HG03520 (cell line): ENCODE measurements around the gene PPAN.

ENCODE experiments used
- ATAC-seq: cut with Tn5 transposase; IDR thresholded peaks from one replicate; pipeline ENCODE4 v1.9.1; 2021; ENCODE audit warnings: mild to moderate bottlenecking, moderate library complexity; ENCODE audit not compliant: unreplicated experiment

The PPAN gene

DNA sequence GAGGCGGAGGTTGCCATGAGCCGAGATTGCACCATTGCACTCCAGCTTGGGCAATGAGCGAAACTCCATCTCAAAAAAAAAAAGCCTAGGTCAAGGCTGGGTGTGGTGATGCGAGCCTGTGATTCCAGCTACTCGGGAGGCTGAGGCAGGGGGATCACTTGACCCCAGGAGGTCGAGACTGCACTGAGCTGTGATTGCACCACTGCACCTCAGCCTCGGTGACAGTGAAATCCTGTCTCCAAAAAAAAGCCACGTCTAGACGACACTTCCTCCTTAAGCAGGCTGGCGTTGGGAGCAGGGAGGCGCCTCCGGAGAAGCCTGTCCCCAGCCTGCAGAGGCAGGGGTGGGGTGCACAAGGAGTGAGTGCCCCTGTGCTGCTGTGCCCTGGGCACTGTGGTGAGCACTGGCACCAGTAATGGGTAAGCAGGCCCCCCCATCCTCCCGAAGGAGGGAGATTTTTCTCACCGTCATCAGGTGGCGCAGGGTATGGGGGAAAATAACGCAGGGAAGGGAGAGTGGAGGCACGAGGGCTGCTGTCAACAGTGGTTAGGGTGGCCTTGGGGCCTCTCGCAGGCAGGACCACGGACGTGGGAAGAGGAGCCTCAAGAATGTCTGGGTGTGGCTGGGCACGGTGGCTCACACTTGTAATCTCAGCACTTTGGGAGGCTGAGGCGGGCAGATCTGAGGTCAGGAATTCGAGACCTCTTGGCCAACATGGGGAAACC lies 6.0 kb downstream of the PPAN start:
- ATAC-seq, result no peak

- no peak for ATAC-seq
These were observed 6.9 kb downstream of the PPAN start for GRCh38 chr19:10112895-10113591.

- no peak for ATAC-seq
These were observed 7.4 kb downstream of the PPAN start for GRCh38 chr19:10113592-10113963.

GRCh38 chr19:10113964-10114650 lies 7.9 kb downstream of the PPAN start:
- no peak for ATAC-seq

- no peak for ATAC-seq
These were observed 8.7 kb downstream of the PPAN start for GRCh38 chr19:10114651-10115391.

- ATAC-seq, result no peak
These were observed 9.4 kb downstream of the PPAN start for GRCh38 chr19:10115392-10116084.

DNA sequence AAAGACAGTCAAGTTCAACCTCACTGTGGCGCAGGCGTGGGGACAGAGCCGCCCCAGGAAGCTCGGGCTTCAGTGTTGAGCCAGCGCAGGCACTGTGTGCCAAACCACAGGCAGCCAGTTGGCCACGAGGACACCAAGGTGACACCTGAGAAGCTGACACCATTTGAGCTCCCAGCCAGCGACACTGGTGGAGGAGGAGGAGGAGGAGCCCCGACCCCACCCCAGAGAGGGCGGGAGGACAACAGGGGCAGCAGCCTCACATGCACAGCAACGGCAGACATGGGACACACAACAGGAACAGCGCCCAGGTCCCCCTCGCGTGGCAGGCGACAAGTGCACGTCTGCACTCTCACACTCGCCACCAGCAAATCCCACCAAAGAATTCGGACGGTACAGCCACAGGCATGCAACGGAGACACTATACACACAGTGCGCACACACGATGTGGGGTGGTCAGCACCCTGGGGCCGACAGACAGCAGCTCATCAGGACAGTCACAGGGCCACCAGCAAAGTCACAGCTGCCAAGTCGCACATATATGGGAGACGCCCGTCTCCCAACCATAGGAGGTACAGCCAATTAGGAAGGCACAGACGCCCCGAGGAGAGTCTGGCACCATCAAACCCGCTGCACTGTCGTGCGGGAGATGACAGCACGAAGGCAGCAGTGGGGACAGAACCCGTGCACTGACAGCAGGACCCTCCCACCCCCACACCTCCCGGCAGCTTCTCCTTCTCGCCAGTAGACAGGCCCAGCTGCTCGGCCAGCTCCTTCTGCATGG lies 10.1 kb downstream of the PPAN start:
- no peak for ATAC-seq

GRCh38 chr19:10116866-10117616 lies 10.9 kb downstream of the PPAN start:
- no peak for ATAC-seq

DNA sequence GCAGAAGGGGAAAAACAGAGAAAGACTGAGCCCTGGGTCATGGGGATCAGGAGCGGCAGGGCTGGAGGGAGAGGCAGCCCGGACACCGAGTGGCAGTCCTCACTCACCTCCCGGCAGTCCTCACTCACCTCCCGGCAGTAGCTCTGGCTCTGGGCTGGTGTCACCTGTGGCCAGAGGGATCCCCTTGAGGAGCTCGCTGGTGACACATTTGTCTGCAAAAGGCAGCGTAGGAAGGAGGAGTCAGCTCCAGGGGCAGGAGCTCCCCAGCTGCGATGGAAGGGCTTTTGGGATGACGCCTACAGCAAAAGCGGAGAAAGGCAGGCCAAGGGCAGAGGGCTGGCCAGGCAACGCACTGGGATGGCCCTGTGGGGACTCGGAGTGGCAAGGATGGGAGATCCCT lies 12.8 kb downstream of the PPAN start:
- ATAC-seq, result no peak

DNA sequence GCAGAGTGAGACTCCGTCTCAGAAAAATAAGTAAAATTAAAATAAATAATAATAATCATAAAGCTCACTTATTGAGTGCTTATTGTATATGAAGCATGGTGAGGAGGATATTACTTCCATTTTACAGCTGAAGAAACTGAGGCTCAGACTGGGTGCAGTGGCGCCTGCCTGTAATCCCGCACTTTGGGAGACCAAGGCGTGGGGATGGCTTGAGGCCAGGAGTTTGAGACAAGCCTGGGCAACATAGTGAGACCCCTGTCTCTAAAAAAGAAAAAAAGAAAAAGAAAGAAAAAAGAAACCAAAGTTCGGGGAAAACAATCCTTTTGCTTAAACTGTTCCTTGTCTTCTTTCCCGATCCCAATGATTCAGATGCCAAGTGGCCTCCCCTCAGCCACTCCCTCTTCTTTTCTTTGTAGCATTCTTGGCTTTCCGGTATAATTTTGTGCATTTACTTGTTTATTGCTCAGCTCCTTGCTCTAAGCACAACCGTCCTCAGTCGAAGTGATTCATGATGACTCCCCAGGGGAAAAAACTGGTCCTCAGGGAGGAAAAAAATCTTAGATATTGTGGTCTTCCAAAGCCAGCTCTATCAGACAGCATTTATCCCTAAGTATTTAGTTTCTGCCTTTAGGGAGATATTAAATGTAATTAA lies 14.5 kb downstream of the PPAN start:
- no peak for ATAC-seq

DNA sequence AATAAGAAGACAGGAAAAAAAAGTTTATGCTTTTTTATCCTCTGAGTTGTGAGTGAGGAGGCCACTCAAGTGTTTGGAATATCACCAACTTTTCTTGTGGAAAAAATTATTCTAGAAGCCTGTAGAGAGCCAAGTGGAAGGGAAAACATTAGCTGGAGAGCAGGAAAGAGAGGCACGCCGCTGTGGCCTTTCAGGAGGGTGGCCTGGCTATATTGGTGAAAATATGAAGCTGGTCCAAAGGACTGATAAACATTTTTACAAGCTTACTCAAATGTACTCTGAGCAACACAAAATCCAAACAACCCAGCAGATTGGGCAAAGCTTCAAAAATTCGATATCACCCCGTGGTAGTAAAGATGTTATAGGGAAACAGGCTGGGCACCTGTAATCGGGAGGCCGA lies 15.9 kb downstream of the PPAN start:
- no peak for ATAC-seq

GRCh38 chr19:10124429-10124828 lies 18.3 kb downstream of the PPAN start:
- no peak for ATAC-seq

- no peak for ATAC-seq
These were observed 20.1 kb downstream of the PPAN start for GRCh38 chr19:10126213-10126639.

- no peak for ATAC-seq
These were observed 26.7 kb downstream of the PPAN start for GRCh38 chr19:10132905-10133304.

DNA sequence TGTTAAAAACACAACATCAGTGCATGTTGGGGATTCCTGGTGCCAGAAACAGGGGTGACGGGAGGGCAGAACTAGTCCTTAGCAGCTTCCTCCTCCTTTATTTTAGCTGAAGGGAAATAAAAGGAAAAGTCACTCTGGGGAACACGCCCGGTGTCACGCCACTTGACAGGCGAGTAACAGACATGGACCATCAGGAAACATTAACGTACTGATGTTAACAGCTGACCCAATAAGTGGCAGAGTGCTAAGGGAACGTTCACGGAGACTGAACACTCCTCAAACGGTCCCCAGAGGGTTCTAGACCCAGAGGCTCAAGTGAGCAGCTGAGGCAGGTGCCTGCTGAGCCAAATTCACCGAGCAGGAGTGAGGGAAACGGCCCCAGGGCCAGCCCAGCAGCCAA lies 27.4 kb downstream of the PPAN start:
- ATAC-seq, result no peak

DNA sequence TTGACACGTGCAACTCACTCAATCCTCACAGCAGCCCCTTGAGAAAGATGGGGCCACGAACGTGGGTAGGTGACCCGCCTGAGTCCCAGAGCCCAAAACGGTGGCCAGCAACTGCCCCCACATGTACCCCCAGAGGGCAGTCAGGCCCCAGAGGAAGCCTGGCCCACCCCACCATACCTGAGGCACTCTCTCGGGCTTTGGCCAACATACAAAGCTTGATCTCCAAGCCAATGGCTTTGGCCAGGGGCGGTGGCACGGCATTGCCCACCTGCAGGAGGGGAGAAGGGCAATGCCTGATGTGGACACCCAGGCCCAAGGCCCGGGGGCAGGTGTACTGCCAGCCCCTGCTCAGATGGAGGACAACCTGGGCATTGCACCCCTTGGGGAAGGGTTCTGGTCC lies 27.9 kb downstream of the PPAN start:
- no peak for ATAC-seq

DNA sequence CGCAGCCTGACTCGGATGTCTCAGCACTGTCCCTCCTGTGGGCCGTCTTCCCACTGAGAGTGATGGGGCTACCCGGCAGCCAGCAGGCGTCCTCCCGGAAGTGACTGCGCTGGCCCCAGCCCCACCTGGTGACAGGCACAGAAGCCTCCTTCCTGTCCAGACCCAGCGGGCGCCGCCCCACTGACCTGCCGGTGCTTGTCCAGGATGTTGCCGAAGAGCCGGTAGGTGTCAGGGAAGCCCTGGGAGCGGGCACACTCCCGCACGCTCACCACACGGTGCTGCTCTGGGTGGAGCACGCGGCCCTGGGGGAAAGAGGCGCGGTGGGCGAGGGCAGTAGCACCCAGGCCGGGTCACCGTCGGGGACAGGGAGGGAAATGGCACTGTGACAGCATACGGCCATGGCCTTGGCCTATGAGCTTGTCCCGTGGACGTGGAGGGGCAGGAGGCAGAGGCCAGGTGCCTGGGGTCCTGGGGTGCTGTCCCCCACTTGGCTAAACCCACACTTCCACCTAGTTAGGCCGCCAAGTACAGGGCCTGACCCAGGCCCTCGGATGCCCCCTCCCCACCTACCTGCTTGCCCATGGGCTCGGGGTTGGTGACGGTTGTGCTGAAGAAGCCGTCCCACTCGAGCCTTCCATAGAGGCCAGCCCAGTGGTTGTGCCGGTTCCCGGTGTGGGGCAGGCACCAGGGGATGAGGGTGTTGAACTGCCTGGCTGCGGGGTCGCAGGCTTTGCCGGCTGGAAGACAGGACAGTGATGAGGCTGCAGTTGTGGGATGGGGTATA lies 29.6 kb downstream of the PPAN start:
- ATAC-seq, result no peak

DNA sequence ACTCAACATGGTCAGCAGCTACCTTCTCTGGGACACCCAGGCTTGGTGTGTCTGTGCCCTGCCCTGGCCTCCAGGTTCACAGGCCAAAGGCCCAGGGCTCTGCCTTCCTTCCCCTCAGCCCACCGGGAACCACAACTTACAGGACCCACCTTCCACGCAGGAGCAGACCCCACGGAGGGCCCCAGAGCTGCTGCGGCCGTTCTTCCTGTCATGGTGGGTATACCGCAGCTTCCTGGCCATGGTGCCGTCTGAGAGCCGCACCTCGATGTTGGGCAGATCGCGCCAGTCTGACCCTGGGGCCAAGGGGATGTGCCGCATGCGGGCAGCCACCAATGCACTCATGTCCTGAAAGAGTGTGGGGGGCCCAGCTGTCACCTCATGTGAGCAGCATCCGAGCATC lies 30.8 kb downstream of the PPAN start:
- no peak for ATAC-seq
